Fibroblast of upper back skin (primary cell): ENCODE results near the gene PIGQ.
A peak's percentile ranks its signal among the peaks of the same experiment; 100 is the strongest.

ENCODE experiments used
- DNase-seq: peaks from one replicate; pipeline ENCODE4 v3.0.0-alpha.2; 2013

The PIGQ gene

GRCh38 chr16:610513-611381 lies 41.0 kb downstream of the PIGQ start:
- DNase-seq = no peak

GRCh38 chr16:615122-615521 lies 45.4 kb downstream of the PIGQ start:
- DNase-seq = no peak

- DNase-seq = no peak
Measured at GRCh38 chr16:616733-617586, 47.2 kb downstream of the PIGQ start.

- no peak for DNase-seq
Measured at GRCh38 chr16:617855-618254, 48.1 kb downstream of the PIGQ start.

GRCh38 chr16:619476-620100 lies 49.8 kb downstream of the PIGQ start:
- DNase-seq = no peak

GRCh38 chr16:620700-621525 lies 51.1 kb downstream of the PIGQ start:
- DNase-seq = no peak

- no peak for DNase-seq
Measured at GRCh38 chr16:621526-622105, 51.8 kb downstream of the PIGQ start.

- DNase-seq = no peak
Measured at GRCh38 chr16:622920-623280, 53.1 kb downstream of the PIGQ start.

GRCh38 chr16:624526-625070 lies 54.8 kb downstream of the PIGQ start:
- DNase-seq = no peak

- no peak for DNase-seq
Measured at GRCh38 chr16:625117-625976, 55.6 kb downstream of the PIGQ start.

- no peak for DNase-seq
Measured at GRCh38 chr16:625977-626765, 56.4 kb downstream of the PIGQ start.

- DNase-seq = peak; percentile 92
Measured at GRCh38 chr16:626787-627453, 57.2 kb downstream of the PIGQ start.

- DNase-seq = no peak
Measured at GRCh38 chr16:627454-628239, 57.9 kb downstream of the PIGQ start.

- no peak for DNase-seq
Measured at GRCh38 chr16:628321-629061, 58.7 kb downstream of the PIGQ start.

GRCh38 chr16:629185-629832 lies 59.5 kb downstream of the PIGQ start:
- DNase-seq = no peak

- no peak for DNase-seq
Measured at GRCh38 chr16:629833-630248, 60.1 kb downstream of the PIGQ start.

GRCh38 chr16:630249-630814 lies 60.6 kb downstream of the PIGQ start:
- no peak for DNase-seq
